PC-9 (cell line): ENCODE data around the gene PRKAR2B.

Source experiments
- CTCF ChIP-seq: fragments of 200-600 bp; sonication (generic); conservative IDR thresholded peaks from 2 replicates; pipeline ENCODE4 v1.6.1; 2017; ENCODE audit warnings: mixed run types, antibody characterized with exemption, mild to moderate bottlenecking, moderate library complexity
- EZH2 ChIP-seq: fragments of 200-600 bp; sonication (generic); IDR thresholded peaks from 2 replicates; pipeline ENCODE4 v1.8.0; 2017; ENCODE audit warnings: antibody characterized with exemption, low read depth

GRCh38 chr7:107071129-107071528, 26.6 kb downstream of the PRKAR2B start:
- TF ChIP-seq CTCF: no peak
- TF ChIP-seq EZH2: no peak
